HG03045 (cell line): Measurements from ENCODE around the gene WDR31.
"Not testable (repeated sequence)": the region's sequence is repeated elsewhere in the genome, so short reads cannot be mapped to it uniquely, and the experiment has no call there.

Experiments
- ATAC-seq: cut with Tn5 transposase; IDR thresholded peaks from one replicate; pipeline ENCODE4 v1.9.1; 2021; ENCODE audit warnings: mild to moderate bottlenecking, moderate library complexity; ENCODE audit not compliant: unreplicated experiment

Gene WDR31

GRCh38 chr9:113368982-113369854 lies 29.1 kb upstream of the WDR31 start:
- ATAC-seq, result no peak

- no peak for ATAC-seq
Measured at GRCh38 chr9:113368348-113368981, 28.4 kb upstream of the WDR31 start.

GRCh38 chr9:113365652-113366051 lies 25.6 kb upstream of the WDR31 start:
- not testable (repeated sequence) for ATAC-seq

DNA sequence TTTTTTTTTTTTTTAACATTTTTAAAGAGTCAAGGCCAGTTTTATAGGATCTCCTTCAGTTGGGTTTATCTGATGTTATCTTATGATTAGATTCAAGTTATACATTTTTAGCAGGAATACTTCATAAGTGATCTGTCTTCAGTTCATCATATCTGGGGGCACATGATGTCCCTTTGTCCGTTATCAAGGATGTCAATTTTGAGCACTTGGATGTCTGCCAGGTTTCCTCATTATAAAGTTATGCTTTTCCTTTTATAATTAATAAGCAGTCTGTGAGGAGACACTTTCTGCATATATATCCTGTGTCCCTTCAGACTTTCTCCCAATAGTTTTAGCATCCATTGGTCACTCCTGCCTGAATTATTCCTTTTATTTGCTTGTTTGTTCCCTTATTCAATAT lies 24.9 kb upstream of the WDR31 start:
- ATAC-seq, result no peak

DNA sequence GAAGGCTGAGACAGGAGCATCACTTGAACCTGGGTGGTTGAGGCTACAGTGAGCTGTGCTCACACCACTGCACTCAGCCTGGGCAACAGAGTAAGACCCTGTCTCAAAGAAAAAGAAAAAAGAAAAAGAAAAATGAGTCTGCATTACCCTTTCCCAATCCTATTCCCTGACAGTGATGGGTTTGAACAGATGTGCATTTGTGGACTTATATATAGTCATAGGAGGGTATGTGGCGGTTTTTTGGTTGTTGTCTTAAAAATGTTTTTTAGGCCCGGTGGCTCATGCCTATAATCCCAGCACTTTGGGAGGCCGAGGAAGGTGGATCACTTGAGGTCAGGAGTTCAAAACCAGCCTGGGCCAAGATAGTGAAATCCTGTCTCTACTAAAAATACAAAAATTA lies 23.3 kb upstream of the WDR31 start:
- no peak for ATAC-seq

GRCh38 chr9:113361304-113362018 lies 21.4 kb upstream of the WDR31 start:
- ATAC-seq, result no peak

DNA sequence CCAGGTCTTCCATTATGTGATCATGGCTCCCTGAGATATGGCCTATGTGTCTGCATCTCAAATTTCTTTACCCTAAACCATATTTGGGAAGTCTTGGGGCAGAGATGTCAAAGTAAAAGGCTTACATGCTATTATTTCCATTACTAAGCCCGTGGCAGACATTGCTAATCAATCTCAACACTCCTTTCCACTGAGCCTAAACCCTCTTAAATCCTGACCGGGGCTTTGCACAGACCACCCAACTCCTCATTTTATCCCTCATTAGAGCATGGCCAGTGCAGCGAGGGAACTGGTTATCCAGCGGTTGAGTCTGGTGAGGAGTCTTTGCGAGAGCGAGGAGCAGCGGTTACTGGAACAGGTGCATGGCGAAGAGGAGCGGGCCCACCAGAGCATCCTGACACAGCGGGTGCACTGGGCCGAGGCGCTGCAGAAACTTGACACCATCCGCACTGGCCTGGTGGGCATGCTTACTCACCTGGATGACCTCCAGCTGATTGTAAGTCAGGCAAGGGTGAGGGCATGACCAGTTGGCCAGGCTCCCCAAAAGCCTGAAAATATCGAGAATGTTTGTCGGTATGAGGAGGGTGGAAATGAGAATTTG lies 20.3 kb upstream of the WDR31 start:
- ATAC-seq, result no peak

GRCh38 chr9:113359385-113359784 lies 19.3 kb upstream of the WDR31 start:
- ATAC-seq, result no peak

GRCh38 chr9:113356686-113357292 lies 16.7 kb upstream of the WDR31 start:
- ATAC-seq, result no peak

GRCh38 chr9:113355040-113355596 lies 15.0 kb upstream of the WDR31 start:
- no peak for ATAC-seq

GRCh38 chr9:113352411-113352810 lies 12.3 kb upstream of the WDR31 start:
- no peak for ATAC-seq

DNA sequence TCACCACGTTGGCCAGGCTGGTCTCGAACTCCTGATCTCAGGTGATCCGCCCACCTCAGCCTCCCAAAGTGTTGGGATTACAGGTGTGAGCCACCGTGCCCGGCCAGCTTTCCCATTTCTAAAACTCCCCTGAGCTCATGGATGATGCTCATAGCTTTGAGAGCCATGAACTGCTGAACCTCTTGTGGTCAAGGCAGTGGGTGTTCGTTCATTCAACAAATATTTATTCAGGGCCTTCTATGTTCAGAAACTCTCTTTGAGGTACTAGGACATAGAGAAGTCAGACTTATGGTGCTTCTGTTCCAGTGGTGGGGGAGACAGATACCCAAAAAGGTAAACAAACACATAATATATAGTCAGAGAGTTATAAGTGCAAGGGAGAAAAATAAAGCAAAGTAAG lies 11.9 kb upstream of the WDR31 start:
- no peak for ATAC-seq

GRCh38 chr9:113350937-113351336 lies 10.9 kb upstream of the WDR31 start:
- ATAC-seq, result no peak

DNA sequence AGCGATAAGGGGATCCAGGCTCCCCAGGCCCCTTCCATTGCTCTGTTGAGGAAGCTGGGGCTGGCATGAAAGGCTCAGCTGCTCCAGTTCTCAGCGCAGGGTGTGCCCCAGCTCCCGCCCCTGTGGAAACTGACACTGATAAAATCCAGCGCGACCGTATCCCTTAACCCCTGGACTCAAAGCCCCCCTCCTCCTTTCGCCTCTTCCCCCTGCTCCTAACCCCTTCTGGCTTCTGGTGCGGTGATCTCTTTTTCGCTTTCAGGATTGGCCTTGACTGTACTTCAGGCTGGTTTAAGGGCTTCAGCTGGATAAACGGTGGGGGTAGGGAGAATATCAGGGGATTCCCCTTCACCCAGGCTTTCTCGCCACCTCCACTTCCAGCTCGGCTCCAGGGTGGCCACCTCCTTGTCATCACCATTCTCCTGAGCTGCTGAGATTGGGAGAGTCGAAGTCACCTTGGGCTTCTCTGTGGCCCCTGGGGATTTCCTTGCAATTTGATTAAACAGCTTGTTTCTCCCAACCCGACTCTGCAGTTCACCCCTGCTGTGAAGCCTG lies 10.1 kb upstream of the WDR31 start:
- no peak for ATAC-seq

- no peak for ATAC-seq
Measured at GRCh38 chr9:113349445-113350094, 9.5 kb upstream of the WDR31 start, which contains the start of gene BSPRY. Gene BSPRY (plus strand): TSS chr9:113349541. CDS start chr9:113349580, 39 bp downstream.

- ATAC-seq, result no peak
Measured at GRCh38 chr9:113349066-113349444, 9.0 kb upstream of the WDR31 start.

DNA sequence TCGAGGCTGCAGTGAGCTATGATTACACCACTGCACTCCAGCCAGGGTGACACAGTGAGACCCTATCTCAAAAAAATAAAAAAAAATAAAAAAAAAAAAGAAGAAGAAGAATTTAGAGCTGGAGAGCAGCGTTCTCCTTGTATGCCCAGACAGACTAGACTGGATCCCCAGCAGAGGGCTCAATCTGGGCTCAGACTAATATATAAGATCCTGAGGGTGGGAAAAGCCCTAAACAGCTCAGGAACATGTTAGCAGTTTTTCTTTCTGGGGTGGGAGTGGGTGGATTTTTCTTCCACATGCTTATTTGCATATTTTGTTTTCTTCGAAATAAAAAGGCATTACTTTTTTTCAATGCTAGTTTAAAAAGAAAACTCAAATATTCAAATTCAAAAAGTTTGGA lies 8.4 kb upstream of the WDR31 start:
- no peak for ATAC-seq

GRCh38 chr9:113345671-113346070 lies 5.6 kb upstream of the WDR31 start:
- ATAC-seq, result no peak

GRCh38 chr9:113345190-113345589 lies 5.1 kb upstream of the WDR31 start:
- ATAC-seq, result no peak

- ATAC-seq, result no peak
Measured at GRCh38 chr9:113343732-113344231, 3.7 kb upstream of the WDR31 start.
